MCF 10A (cell line): ENCODE results near the gene CACNA2D3. TPM values are rescaled to one million over a fixed set of nuclear protein-coding genes. Genes with fewer than 3 reads are reported as not detected.

Experiments
- BruUV-seq: library from RNA; stranded (reverse); fragments of 400-500 nt; replicated peaks from 2 replicates; lab custom pipeline; 2021; lab: Mats Ljungman, UMichigan
- CTCF ChIA-PET: fragments of 300-600 bp; sonication (Branson Sonifier 250); formaldehyde crosslinking; extraction: SDS; loops from one replicate; lab custom pipeline; 2021; ENCODE audit warnings: antibody characterized with exemption, inconsistent platforms; lab: Yijun Ruan, JAX
- POLR2A ChIA-PET: fragments of 300-600, 350-650 bp; sonication (Branson Sonifier 250); formaldehyde crosslinking; extraction: SDS; loops from one replicate; lab custom pipeline; 2020; ENCODE audit warnings: antibody characterized with exemption, inconsistent platforms; lab: Yijun Ruan, JAX
- DNase-seq: peaks from one replicate; pipeline ENCODE4 v3.0.0-alpha.2; 2018; ENCODE audit not compliant: unreplicated experiment
- H3K27ac Mint-ChIP-seq: one replicate; pipeline ENCODE4 v1.8.0; 2022; ENCODE audit warnings: mild to moderate bottlenecking, low read depth, mixed read lengths; ENCODE audit not compliant: unreplicated experiment
- H3K27me3 Mint-ChIP-seq: one replicate; pipeline ENCODE4 v1.8.0; 2022; ENCODE audit warnings: mixed read lengths; ENCODE audit not compliant: insufficient read depth, unreplicated experiment
- H3K36me3 Mint-ChIP-seq: one replicate; pipeline ENCODE4 v1.8.0; 2022; ENCODE audit warnings: mild to moderate bottlenecking, moderate library complexity, mixed read lengths; ENCODE audit not compliant: insufficient read depth, unreplicated experiment
- H3K4me1 Mint-ChIP-seq: one replicate; pipeline ENCODE4 v1.8.0; 2022; ENCODE audit warnings: mixed read lengths; ENCODE audit not compliant: insufficient read depth, unreplicated experiment
- H3K4me3 Mint-ChIP-seq: one replicate; pipeline ENCODE4 v1.8.0; 2022; ENCODE audit warnings: mild to moderate bottlenecking, moderate library complexity, mixed read lengths; ENCODE audit not compliant: unreplicated experiment
- H3K9me3 Mint-ChIP-seq: one replicate; pipeline ENCODE4 v1.8.0; 2022; ENCODE audit warnings: mixed read lengths; ENCODE audit not compliant: unreplicated experiment
- intact Hi-C: fragments of 100-400 bp; cut with micrococcal nuclease; formaldehyde crosslinking; loops from 2 replicates; pipeline ENCODE4 v1.14.1; 2022
- total RNA-seq: library from RNA; stranded (reverse); gene quantifications from 2 replicates; pipeline ENCODE4 v1.2.3, GENCODE V29; 2022
- TF ChIP-seq, protein P1 (sequence below): fragments of 200-600 bp; IDR thresholded peaks from one replicate; pipeline ENCODE4 v1.8.0; 2022; ENCODE audit warnings: antibody characterized with exemption, mild to moderate bottlenecking; ENCODE audit not compliant: unreplicated experiment

The CACNA2D3 gene
- total RNA-seq, 1 experiment from 2014 or later = 2.3 TPM

DNA sequence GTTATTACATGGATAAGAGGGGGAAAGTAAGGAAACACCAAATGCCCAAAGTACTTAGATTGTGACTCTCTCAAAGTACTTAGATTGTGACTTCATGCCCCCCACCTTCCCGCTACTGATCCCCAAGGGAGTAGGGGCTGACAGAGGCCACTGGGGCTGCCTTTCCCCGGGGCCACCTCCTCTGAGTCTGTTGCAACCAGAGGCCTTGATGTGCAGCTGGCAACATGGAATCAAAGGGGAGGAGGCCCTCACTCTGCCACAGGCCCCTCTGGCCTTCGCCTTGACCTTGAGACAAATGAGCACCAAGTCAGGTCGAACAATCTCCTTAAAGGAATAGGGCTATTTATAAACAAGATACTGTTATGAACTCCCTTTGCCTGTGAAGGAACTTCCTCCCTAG is 743.0 kb downstream of the CACNA2D3 start:
- BruUV-seq = no TSS peak
- CTCF ChIA-PET = interaction anchor here (0.6 kb wide), 1 partner anchor 43 kb away, joined by 3 read pairs; no protein-coding TSS in a partner anchor
- Mint-ChIP-seq H3K27ac (no peak overlapping the region), H3K4me3 (no peak overlapping the region), H3K4me1 (peaks cover 5% of the 10 kb centered on the region), H3K27me3 (no peaks in the 10 kb centered on the region), H3K36me3 (no peaks in the 10 kb centered on the region), H3K9me3 (no peaks in the 10 kb centered on the region)
- POLR2A ChIA-PET = no interaction called here
- TF ChIP-seq, protein P1, sequence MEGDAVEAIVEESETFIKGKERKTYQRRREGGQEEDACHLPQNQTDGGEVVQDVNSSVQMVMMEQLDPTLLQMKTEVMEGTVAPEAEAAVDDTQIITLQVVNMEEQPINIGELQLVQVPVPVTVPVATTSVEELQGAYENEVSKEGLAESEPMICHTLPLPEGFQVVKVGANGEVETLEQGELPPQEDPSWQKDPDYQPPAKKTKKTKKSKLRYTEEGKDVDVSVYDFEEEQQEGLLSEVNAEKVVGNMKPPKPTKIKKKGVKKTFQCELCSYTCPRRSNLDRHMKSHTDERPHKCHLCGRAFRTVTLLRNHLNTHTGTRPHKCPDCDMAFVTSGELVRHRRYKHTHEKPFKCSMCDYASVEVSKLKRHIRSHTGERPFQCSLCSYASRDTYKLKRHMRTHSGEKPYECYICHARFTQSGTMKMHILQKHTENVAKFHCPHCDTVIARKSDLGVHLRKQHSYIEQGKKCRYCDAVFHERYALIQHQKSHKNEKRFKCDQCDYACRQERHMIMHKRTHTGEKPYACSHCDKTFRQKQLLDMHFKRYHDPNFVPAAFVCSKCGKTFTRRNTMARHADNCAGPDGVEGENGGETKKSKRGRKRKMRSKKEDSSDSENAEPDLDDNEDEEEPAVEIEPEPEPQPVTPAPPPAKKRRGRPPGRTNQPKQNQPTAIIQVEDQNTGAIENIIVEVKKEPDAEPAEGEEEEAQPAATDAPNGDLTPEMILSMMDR = no peak
- intact Hi-C loops = no loop called here
- DNase-seq = no peak

DNA sequence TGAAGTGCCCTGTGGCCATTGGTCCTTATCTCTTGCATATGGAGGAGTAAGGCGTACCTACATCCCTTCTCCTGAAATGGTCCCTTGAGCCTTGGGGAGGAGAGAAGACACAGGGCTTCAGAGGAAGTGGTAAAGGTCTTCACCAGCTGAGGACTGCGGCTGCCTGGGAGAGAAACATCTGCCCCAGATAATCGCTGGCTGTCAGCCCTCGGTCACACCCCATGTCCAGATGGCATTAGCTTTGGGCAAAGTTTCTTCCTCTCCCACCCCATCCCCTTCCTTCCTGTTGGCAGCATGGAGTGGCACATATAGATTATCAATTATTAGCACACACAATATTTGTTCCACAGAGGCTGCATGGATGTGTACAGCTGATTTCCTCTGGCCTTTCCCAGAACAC is 743.9 kb downstream of the CACNA2D3 start:
- Mint-ChIP-seq H3K36me3 (no peaks in the 10 kb centered on the region), H3K9me3 (no peaks in the 10 kb centered on the region), H3K27me3 (no peaks in the 10 kb centered on the region), H3K27ac (no peak overlapping the region), H3K4me3 (no peak overlapping the region), H3K4me1 (peaks cover 8% of the 10 kb centered on the region)
- CTCF ChIA-PET = interaction anchor here (0.6 kb wide), 1 partner anchor 770 kb away, joined by 3 read pairs; no protein-coding TSS in a partner anchor
- no peak for DNase-seq
- TF ChIP-seq, protein P1 = no peak
- BruUV-seq = no TSS peak
- POLR2A ChIA-PET = no interaction called here
- intact Hi-C loops = no loop called here

DNA sequence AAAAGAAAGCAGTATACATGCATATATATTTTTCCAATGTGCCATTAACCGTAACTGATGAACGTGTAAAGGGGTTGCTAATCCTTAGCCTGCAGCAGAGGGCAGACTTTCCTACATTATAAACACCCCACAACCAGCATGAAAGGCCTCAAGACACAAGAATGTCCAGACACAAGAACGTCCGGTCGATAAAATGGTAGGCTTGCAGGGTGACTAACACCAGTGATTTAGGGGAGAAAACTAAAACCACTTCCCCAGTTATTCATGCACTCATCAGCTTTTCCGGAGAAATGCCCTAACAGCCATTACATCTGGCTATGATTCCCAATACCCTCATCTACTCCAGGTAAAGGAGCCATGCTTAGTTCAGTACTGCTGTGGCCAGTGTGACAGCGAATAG is 748.1 kb downstream of the CACNA2D3 start:
- DNase-seq = peak; percentile 77
- TF ChIP-seq, protein P1 = peak; percentile 69
- H3K36me3 Mint-ChIP-seq = no peaks in the 10 kb centered on the region
- peaks cover 41% of the 10 kb centered on the region for H3K4me1 Mint-ChIP-seq
- ChIA-PET CTCF (interaction anchor here (0.5 to 2.1 kb wide), 38 partner anchors 8 to 1382 kb away, joined by 3 to 18 read pairs (median 3); partner anchors contain the start of gene WNT5A), POLR2A (interaction anchor here (0.7 kb wide), 1 partner anchor 11 kb away, joined by 3 read pairs; no protein-coding TSS in a partner anchor)
- intact Hi-C loops = loop anchor here (1.0 to 5.0 kb wide), 9 partner anchors 21 to 1027 kb away; partner anchors contain the start of gene WNT5A
- no peak overlapping the region for H3K27ac Mint-ChIP-seq
- H3K4me3 Mint-ChIP-seq = no peak overlapping the region
- no TSS peak for BruUV-seq
- no peaks in the 10 kb centered on the region for H3K9me3 Mint-ChIP-seq
- no peaks in the 10 kb centered on the region for H3K27me3 Mint-ChIP-seq

DNA sequence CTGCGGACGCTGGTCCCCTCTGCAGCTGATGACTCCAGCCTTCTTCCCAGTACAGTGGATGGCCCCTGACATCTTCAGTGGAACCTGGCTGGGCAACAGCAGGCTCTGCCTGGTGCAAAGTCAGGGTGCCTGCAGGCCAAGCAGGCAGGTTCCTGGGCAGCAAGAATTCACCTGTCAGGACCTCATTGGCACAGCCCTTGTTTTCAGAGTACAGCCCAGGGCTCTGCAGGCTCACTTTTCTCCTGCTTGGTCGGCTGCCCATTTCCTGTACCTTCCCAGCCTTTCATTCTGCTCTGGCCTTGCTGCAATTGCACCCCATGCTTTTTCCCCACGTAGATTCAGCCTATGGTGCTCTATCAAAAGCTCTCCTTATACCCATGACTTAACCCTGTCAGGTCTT is 749.5 kb downstream of the CACNA2D3 start:
- no peak overlapping the region for H3K4me3 Mint-ChIP-seq
- no peaks in the 10 kb centered on the region for H3K36me3 Mint-ChIP-seq
- BruUV-seq = no TSS peak

More for the DNA sequence above, 749.5 kb downstream of the CACNA2D3 start:
- POLR2A ChIA-PET = interaction anchor here (0.9 kb wide), 1 partner anchor 10 kb away, joined by 5 read pairs; no protein-coding TSS in a partner anchor
- H3K4me1 Mint-ChIP-seq = peaks cover 42% of the 10 kb centered on the region
- TF ChIP-seq, protein P1 = no peak
- H3K27ac Mint-ChIP-seq = peak overlapping the region; percentile 58
- H3K9me3 Mint-ChIP-seq = no peaks in the 10 kb centered on the region
- intact Hi-C loops = loop anchor here (2.0 to 5.0 kb wide), 5 partner anchors 125 to 1025 kb away; partner anchors contain the start of gene WNT5A
- no peak for DNase-seq
- CTCF ChIA-PET = interaction anchor here (0.6 to 1.9 kb wide), 8 partner anchors 10 to 1379 kb away, joined by 3 to 8 read pairs (median 3); no protein-coding TSS in a partner anchor
- H3K27me3 Mint-ChIP-seq = no peaks in the 10 kb centered on the region
